HG03469 (cell line): ENCODE data around the gene KIF1C.

Experiments used
- ATAC-seq: cut with Tn5 transposase; IDR thresholded peaks from one replicate; pipeline ENCODE4 v1.9.1; 2021; ENCODE audit warnings: mild to moderate bottlenecking, moderate library complexity, moderate number of reproducible peaks; ENCODE audit not compliant: unreplicated experiment

The KIF1C gene

GRCh38 chr17:4968486-4969046 lies 29.2 kb upstream of the KIF1C start:
- no peak for ATAC-seq

DNA sequence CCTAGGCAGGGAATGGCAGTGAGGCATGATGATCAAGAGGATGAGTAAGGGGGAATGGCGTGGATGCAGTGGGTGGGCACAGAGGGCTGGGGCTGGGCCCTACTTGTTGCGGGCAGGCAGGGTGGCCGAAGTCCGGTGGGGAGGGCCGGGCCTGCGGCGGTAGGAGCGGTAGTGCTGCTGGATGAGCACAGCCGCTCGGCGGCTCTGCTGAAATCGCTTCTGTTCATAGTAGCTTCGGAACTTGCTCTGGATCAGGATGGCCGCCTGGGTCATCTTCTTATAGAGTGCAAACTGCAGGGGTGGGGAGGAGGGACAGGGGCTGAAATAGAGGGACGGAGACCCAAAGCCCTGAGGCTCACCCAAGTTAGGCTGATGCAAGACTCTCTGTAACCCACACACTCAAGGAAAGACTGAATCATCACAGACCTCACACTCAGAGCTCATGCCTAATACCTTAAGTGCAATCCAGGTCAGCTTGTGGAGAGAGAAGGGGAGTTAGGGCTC lies 28.7 kb upstream of the KIF1C start:
- no peak for ATAC-seq

- ATAC-seq, result no peak
Measured at GRCh38 chr17:4969551-4970173, 28.1 kb upstream of the KIF1C start.

DNA sequence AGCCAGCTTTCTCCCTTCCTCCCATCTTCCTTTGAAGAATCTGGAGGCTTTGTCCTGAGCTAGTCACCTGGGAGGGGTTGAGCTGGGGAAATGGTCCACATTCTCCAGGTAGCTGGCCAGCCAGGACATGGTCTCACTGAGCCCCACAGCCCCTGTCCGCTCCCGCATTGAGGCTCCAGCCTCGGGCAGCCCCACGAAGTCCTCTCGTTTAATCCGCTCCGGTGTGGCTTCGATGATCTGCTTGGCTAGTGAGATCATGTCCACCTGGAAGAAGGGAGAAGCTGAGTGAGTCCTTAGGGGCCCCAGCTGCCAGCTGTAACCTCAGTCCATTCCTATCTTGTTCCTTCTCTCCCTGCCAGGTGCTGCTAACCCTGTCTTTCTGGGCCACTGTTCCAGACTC lies 27.5 kb upstream of the KIF1C start:
- no peak for ATAC-seq

GRCh38 chr17:4971826-4972225 lies 25.9 kb upstream of the KIF1C start:
- no peak for ATAC-seq

DNA sequence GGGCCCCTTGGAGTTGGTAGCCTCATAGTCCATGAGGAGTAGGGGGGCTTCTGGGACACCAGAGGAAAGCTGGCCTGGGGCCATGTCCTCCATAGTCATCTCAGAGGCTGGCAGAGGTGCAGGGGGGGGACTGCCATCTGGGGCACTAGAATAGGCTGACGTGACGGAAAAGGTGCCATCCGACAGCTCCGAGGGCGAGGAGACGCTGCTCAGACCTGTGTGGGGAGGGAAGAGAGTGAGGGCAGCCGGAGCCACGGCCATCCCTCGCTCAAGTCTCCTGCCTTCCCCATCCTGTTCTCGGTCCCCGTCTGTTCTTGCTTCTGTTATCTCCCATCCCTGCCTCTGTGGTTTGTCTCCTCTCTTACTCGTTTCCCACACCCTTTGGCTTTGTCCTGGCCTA lies 25.4 kb upstream of the KIF1C start:
- ATAC-seq, result no peak

DNA sequence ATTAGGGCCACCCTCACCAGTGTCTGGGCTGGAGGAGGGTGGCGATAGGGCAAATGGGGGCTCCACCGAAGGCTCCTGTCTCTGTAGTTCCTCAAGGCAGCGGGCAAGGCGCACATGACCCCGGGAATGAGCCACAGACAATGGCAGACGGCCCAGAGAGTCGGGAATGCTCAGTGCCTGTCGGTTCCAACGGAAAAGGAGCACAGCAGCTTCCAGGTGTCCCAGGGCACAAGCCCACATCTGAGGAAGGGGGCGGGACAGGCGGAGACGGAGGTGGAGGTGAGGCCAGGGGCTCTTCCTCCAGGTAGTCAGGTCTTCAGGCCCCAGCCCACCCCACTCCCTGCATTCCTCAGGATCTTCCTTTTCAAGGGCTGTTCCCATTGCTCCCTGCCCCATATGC lies 25.0 kb upstream of the KIF1C start:
- no peak for ATAC-seq

GRCh38 chr17:4973256-4974114 lies 24.3 kb upstream of the KIF1C start:
- ATAC-seq, result no peak

DNA sequence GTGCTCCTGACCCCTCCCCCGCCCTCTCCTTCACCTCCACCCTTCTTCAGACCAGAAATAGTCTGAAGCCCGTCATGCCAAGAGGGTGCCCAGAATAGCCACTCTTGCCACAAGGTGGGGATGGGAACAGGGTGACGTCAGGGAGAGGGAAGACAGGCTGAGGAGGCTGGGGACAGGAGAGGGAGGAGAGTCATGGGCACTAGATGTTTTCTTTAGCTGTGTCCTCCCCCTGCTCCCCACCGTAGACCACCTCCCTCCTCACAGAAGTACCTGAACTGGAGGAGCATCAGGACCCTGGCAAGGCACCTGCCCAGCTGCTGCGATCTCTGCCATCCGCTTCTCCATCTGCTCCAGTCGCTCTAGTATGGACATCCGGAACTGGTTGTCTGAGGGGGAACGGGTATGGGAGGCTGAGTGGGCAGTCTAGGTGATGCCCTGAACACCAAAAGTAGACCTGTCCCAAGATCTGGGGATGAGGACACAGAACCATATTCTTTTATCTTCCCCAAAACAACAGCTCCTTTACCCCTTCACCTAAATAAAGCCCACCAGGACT lies 23.6 kb upstream of the KIF1C start:
- no peak for ATAC-seq

DNA sequence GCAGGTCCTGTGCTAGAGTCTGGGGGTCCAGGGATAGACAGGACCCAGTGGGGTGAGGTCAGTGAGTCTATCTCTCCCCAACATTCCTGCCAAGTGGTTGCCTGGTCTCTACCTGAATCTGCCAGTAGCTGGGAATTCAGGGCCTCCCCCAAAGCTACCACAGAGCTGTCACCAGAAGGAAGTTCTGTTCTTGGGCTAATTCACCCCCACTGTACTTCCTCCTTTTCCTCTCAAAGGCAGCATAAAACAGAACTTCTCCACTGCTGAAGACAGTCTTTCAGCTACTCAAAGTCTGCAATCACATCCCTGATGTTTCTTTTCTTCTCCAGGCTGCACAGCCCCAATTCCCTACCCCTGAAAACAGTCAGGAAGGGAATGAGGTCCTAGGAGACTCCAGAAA lies 19.0 kb upstream of the KIF1C start:
- ATAC-seq, result no peak

DNA sequence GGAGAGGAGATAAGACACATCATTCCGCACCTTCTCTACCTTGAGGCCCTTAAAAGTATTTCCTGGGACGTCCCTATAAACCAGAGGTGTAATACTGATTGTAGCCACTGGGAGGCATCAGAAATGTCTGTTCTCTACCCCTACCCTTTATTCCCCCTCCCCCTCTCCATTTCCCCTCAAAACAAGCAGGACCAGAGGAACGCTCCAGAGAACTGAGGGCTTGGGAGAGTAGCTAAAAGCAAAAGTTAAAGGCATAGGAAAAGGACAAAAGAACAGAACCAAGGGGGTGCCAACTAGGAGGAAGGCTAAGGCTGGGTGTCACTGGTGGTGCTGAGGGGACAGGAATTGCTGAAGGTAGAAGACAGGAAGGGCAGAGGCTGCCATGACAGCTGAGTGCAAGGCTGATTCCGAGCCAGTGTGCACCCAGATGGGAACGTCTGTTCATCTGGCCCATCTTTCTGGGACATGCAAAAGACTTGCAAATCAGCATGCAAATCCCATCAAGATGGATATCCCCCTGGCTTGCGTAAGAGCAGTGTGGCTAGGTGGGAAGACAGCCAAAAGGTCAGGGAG lies 17.0 kb upstream of the KIF1C start:
- ATAC-seq, result no peak

DNA sequence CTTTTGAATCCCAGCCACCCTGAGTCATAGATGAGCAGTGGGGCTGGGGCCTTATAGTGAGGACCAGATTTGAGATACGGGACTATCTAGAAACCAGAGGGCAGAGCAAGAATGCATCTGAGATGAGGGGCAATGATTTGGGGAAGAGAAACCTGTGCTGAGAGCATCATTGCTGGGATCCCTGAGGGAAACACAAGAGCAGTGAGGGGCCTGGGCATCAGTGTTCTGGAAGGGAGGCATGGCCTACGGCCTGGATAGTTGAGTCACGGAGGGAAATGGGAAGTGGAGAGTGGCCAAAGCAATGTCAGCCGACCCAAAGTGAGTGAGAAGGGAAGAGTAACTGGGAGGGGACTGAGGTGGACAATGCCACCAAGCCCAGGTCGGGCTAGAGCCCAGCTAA lies 15.4 kb upstream of the KIF1C start:
- ATAC-seq, result no peak

GRCh38 chr17:4986403-4986802 lies 11.3 kb upstream of the KIF1C start:
- ATAC-seq, result no peak

GRCh38 chr17:4986951-4987766 lies 10.6 kb upstream of the KIF1C start, which contains the start of gene CAMTA2:
Gene CAMTA2 (minus strand): TSS chr17:4987675. CDS start chr17:4986222, 1,453 bp downstream.
- no peak for ATAC-seq

- ATAC-seq, result no peak
Measured at GRCh38 chr17:4987767-4988567, 9.8 kb upstream of the KIF1C start.

- ATAC-seq, result no peak
Measured at GRCh38 chr17:4994081-4994595, 3.6 kb upstream of the KIF1C start.

GRCh38 chr17:4998027-4998731 lies 429 bp downstream of the KIF1C start:
- ATAC-seq, result no peak

- ATAC-seq, result no peak
Measured at GRCh38 chr17:4998732-4999429, 1.1 kb downstream of the KIF1C start.
